Activated effector memory CD4-positive, alpha-beta T cell treated with anti-CD3 and anti-CD28 coated beads, Interleukin-2, amount 50 U/mL, for 16 hours (primary cell): ENCODE data around the gene KLHL21.

Experiments
- DNase-seq: peaks from one replicate; pipeline ENCODE4 v3.0.0-alpha.2; 2020

Gene KLHL21

GRCh38 chr1:6599141-6599975 lies 3.3 kb downstream of the KLHL21 start:
- peak; percentile 86 for DNase-seq

GRCh38 chr1:6597777-6598131 lies 4.9 kb downstream of the KLHL21 start:
- DNase-seq = no peak

- peak; percentile 61 for DNase-seq
Measured at GRCh38 chr1:6596886-6597776, 5.5 kb downstream of the KLHL21 start.

GRCh38 chr1:6596351-6596750 lies 6.3 kb downstream of the KLHL21 start:
- no peak for DNase-seq

GRCh38 chr1:6594977-6595740 lies 7.5 kb downstream of the KLHL21 start:
- DNase-seq = no peak

GRCh38 chr1:6593810-6594209 lies 8.9 kb downstream of the KLHL21 start:
- no peak for DNase-seq

- DNase-seq = peak; percentile 59
Measured at GRCh38 chr1:6592865-6593593, 9.6 kb downstream of the KLHL21 start.

GRCh38 chr1:6592441-6592840 lies 10.2 kb downstream of the KLHL21 start:
- no peak for DNase-seq

- DNase-seq = peak; percentile 59
Measured at GRCh38 chr1:6591644-6592043, 11.0 kb downstream of the KLHL21 start.

GRCh38 chr1:6591222-6591621 lies 11.4 kb downstream of the KLHL21 start:
- DNase-seq = peak; percentile 63

GRCh38 chr1:6590046-6590445 lies 12.6 kb downstream of the KLHL21 start:
- DNase-seq = peak; percentile 63

- DNase-seq = no peak
Measured at GRCh38 chr1:6588893-6589520, 13.7 kb downstream of the KLHL21 start.

- no peak for DNase-seq
Measured at GRCh38 chr1:6588128-6588892, 14.4 kb downstream of the KLHL21 start.

GRCh38 chr1:6587261-6588005 lies 15.2 kb downstream of the KLHL21 start:
- DNase-seq = no peak

- DNase-seq = no peak
Measured at GRCh38 chr1:6586404-6586816, 16.3 kb downstream of the KLHL21 start.

GRCh38 chr1:6585841-6586240 lies 16.8 kb downstream of the KLHL21 start:
- no peak for DNase-seq

GRCh38 chr1:6585081-6585722 lies 17.5 kb downstream of the KLHL21 start:
- no peak for DNase-seq

- DNase-seq = no peak
Measured at GRCh38 chr1:6584126-6585080, 18.3 kb downstream of the KLHL21 start.

- no peak for DNase-seq
Measured at GRCh38 chr1:6582370-6582769, 20.3 kb downstream of the KLHL21 start.
